ENCODE data around the gene PLAAT4. TPM values are rescaled to one million over a fixed set of nuclear protein-coding genes. Genes with fewer than 3 reads are reported as not detected.

The PLAAT4 gene, protein sequence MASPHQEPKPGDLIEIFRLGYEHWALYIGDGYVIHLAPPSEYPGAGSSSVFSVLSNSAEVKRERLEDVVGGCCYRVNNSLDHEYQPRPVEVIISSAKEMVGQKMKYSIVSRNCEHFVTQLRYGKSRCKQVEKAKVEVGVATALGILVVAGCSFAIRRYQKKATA
- total RNA-seq (2014; rRNA removed; shearing (Covaris generic)) = 0.18 and 0.38 TPM in 2 replicates

- DNase-seq = peak in 1 of 2 experiments; percentile 15
- Histone ChIP-seq H3K36me3 (no peaks in the 10 kb centered on the region), H3K27me3 (no peaks in the 10 kb centered on the region), H3K9me3 (replicated peaks) (no peaks in the 10 kb centered on the region), H3K4me1 (no peaks in the 10 kb centered on the region), H3K4me3 (no peak within 1 kb of the TSS), H3K27ac (no peak within 1 kb of the TSS)
Observed at GRCh38 chr11:63536669-63537292, at the start of gene PLAAT4. Gene PLAAT4, plus strand, starts transcription at chr11:63536808. Its CDS starts 61 bp downstream, at chr11:63536869.

GRCh38 chr11:63488789-63489188 is 47.8 kb upstream of the PLAAT4 start:
- Histone ChIP-seq H3K27me3 (no peaks in the 10 kb centered on the region), H3K27ac (no peak overlapping the region), H3K9me3 (replicated peaks) (peaks cover 9% of the 10 kb centered on the region; the same call in 1 of the 2 replicates), H3K4me1 (peaks cover 12% of the 10 kb centered on the region), H3K36me3 (no peaks in the 10 kb centered on the region), H3K4me3 (no peak overlapping the region)
- DNase-seq = no peak

GRCh38 chr11:63489879-63490278 is 46.7 kb upstream of the PLAAT4 start:
- Histone ChIP-seq H3K27ac (peak overlapping the region; percentile 57), H3K4me3 (no peak overlapping the region), H3K4me1 (peaks cover 17% of the 10 kb centered on the region), H3K36me3 (no peaks in the 10 kb centered on the region), H3K27me3 (no peaks in the 10 kb centered on the region), H3K9me3 (replicated peaks) (peaks cover 9% of the 10 kb centered on the region; the same call in 1 of the 2 replicates)
- DNase-seq = peak; percentile 83 to 91

- Histone ChIP-seq H3K4me1 (peaks cover 23% of the 10 kb centered on the region), H3K4me3 (no peak within 1 kb of the TSS), H3K9me3 (replicated peaks) (peaks cover 4% of the 10 kb centered on the region; the same call in 1 of the 2 replicates), H3K27me3 (no peaks in the 10 kb centered on the region), H3K27ac (peak within 1 kb of the TSS; percentile 57; the same call in 1 of the 2 replicates), H3K36me3 (no peaks in the 10 kb centered on the region)
- no peak for DNase-seq
Observed at GRCh38 chr11:63490551-63491239, 45.9 kb upstream of the PLAAT4 start, which contains the start of gene PLAAT5. Gene PLAAT5, minus strand, starts transcription at chr11:63491167. Its CDS starts 133 bp downstream, at chr11:63491034.

DNA sequence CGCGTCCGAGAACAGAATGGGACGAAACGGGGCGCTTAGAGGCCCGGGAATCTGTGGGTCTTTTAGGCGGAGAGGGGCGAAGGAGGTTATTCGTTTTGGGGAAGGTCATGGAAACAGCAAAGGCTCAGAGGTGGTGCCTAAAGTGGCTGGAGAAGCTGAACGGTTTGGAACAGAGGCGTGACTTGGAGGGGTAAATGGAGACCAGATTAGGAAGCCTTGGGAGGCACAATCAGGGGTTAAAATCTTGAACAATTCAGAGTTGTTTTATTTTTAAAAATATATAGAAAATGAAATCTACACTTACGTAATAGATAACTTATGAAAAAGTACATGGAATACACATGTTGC is 45.4 kb upstream of the PLAAT4 start:
- no peaks in the 10 kb centered on the region for H3K27me3 ChIP-seq
- no peak for DNase-seq
- no peak overlapping the region for H3K27ac ChIP-seq

DNA sequence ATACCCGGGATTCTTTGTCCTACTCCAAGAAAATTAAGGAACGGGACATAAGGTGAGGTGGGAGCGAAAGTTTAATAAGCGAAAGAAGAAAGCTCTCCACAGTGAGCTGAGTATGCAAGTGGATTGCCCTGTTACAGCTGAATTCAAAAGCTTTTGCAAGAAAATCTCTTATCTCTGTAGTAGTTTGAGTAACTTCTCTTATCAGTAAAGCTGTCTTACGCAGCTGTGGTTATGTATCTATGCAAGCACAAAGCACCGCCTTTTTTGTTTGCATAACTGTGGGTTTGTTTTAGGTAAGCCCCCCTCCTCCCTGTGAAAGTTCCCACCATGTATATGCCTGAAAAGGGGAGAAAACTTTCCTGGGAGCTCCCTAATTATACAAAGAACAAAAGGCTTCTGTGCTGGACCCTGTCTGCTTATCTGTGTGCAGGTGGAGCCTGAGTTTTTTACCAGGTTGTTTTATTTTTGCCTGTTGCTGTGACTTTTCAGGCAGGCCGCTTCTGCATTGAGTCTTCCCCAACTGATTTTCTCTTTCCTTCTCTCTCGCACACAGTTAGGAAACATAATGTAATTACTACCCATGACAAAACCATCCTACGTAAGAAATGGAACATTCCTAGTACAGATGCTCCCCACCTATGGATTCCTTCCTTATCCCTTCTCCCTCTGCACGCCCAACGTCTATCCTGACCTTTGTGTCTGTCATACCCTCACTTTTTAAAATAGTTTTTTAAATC is 44.8 kb upstream of the PLAAT4 start:
- no peaks in the 10 kb centered on the region for H3K27me3 ChIP-seq
- H3K4me1 ChIP-seq = peaks cover 23% of the 10 kb centered on the region
- H3K27ac ChIP-seq = no peak overlapping the region
- H3K36me3 ChIP-seq = no peaks in the 10 kb centered on the region
- no peak overlapping the region for H3K4me3 ChIP-seq
- H3K9me3 ChIP-seq (replicated peaks) = no peaks in the 10 kb centered on the region
- DNase-seq = peak in 1 of 2 experiments; percentile 22

More for the DNA sequence above, 45.4 kb upstream of the PLAAT4 start:
- Histone ChIP-seq H3K36me3 (no peaks in the 10 kb centered on the region), H3K4me3 (no peak overlapping the region), H3K9me3 (replicated peaks) (no peaks in the 10 kb centered on the region), H3K4me1 (peaks cover 23% of the 10 kb centered on the region)

DNA sequence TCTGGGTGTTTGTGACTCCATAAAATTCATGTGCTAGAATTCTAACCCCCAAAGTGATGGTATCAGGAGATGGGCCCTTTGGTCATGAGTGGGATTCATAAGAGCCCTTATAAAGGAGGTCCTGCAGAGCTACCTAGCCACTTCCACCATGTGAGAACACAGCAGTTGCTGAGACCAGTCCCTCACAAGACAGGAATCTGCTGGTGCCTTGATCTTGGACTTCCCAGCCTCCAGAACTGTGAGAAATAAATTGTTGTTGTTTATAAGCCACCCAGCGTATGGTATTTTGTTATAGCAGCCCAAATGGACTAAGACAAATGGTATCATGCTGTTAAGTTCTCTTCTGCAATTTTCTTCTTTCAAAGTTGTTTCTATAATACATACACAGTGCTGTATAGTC is 44.2 kb upstream of the PLAAT4 start:
- Histone ChIP-seq H3K27me3 (no peaks in the 10 kb centered on the region), H3K36me3 (no peaks in the 10 kb centered on the region), H3K4me3 (no peak overlapping the region), H3K27ac (no peak overlapping the region), H3K9me3 (replicated peaks) (peaks cover 3% of the 10 kb centered on the region; the same call in 1 of the 2 replicates), H3K4me1 (peaks cover 23% of the 10 kb centered on the region)
- no peak for DNase-seq

DNA sequence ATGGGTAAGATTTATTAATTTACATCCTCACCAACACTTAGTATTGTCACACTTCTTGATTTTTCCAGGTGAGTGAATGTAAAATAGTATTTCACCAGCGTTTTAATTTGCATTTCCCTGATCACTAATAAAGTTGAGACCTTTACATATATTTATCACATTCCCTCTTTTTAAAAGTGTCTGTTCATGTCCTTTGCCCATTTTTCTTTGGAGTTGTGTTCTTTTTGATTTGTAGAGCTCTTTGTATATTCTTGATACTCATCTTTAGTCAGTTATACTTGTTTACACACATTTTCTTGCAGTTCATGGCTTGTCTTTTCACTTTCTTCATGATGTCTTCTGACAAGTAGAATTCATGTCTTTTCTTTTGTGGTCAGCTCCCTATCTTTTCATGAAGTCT is 43.5 kb upstream of the PLAAT4 start:
- peaks cover 23% of the 10 kb centered on the region for H3K4me1 ChIP-seq
- H3K36me3 ChIP-seq = no peaks in the 10 kb centered on the region
- H3K27ac ChIP-seq = no peak overlapping the region
- peaks cover 3% of the 10 kb centered on the region; the same call in 1 of the 2 replicates for H3K9me3 ChIP-seq (replicated peaks)
- no peaks in the 10 kb centered on the region for H3K27me3 ChIP-seq
- no peak overlapping the region for H3K4me3 ChIP-seq
- no peak for DNase-seq

GRCh38 chr11:63494975-63495374 is 41.6 kb upstream of the PLAAT4 start:
- peak overlapping the region; percentile 8; the same call in 1 of the 2 replicates for H3K4me3 ChIP-seq
- H3K27ac ChIP-seq = no peak overlapping the region
- H3K36me3 ChIP-seq = no peaks in the 10 kb centered on the region
- no peaks in the 10 kb centered on the region for H3K27me3 ChIP-seq
- peak; percentile 45 to 64 for DNase-seq
- H3K9me3 ChIP-seq (replicated peaks) = peaks cover 4% of the 10 kb centered on the region
- H3K4me1 ChIP-seq = peaks cover 16% of the 10 kb centered on the region

DNA sequence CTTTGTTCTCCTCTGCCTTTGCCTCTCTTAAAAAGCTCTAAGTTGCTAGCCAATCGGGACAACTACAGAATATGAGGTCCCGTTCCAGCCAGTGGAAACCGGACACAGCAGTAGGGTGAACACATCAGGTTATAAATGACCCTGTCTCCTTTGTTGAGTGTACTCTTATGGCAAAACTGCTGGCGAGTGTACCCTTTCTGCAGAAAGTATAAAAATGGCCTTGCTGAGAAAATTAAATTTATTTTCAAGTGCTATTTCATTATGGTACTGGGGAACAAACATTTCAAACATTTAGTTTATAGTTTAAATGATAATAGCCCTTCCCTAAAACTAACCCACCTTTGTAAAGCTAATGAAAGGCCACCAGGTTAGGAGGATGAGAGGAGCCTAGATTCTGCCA is 36.7 kb upstream of the PLAAT4 start:
- Histone ChIP-seq H3K27me3 (no peaks in the 10 kb centered on the region), H3K36me3 (no peaks in the 10 kb centered on the region), H3K4me1 (peaks cover 6% of the 10 kb centered on the region), H3K4me3 (no peak overlapping the region), H3K9me3 (replicated peaks) (peaks cover 8% of the 10 kb centered on the region), H3K27ac (no peak overlapping the region)
- no peak for DNase-seq

GRCh38 chr11:63501236-63501635 is 35.4 kb upstream of the PLAAT4 start:
- H3K9me3 ChIP-seq (replicated peaks) = peaks cover 8% of the 10 kb centered on the region
- H3K27me3 ChIP-seq = no peaks in the 10 kb centered on the region
- H3K4me3 ChIP-seq = no peak overlapping the region
- H3K4me1 ChIP-seq = no peaks in the 10 kb centered on the region; the same call in 1 of the 2 replicates
- DNase-seq = no peak
- no peak overlapping the region for H3K27ac ChIP-seq
- H3K36me3 ChIP-seq = no peaks in the 10 kb centered on the region

GRCh38 chr11:63502252-63502820 is 34.3 kb upstream of the PLAAT4 start:
- no peak overlapping the region for H3K4me3 ChIP-seq
- no peaks in the 10 kb centered on the region for H3K36me3 ChIP-seq
- no peaks in the 10 kb centered on the region; the same call in 1 of the 2 replicates for H3K4me1 ChIP-seq
- peaks cover 6% of the 10 kb centered on the region for H3K9me3 ChIP-seq (replicated peaks)
- no peak for DNase-seq
- no peaks in the 10 kb centered on the region for H3K27me3 ChIP-seq
- no peak overlapping the region for H3K27ac ChIP-seq

- peaks cover 5% of the 10 kb centered on the region; the same call in 1 of the 2 replicates for H3K9me3 ChIP-seq (replicated peaks)
- no peak overlapping the region for H3K4me3 ChIP-seq
- DNase-seq = no peak
- no peak overlapping the region for H3K27ac ChIP-seq
- H3K4me1 ChIP-seq = no peaks in the 10 kb centered on the region; the same call in 1 of the 2 replicates
- H3K27me3 ChIP-seq = no peaks in the 10 kb centered on the region
- no peaks in the 10 kb centered on the region for H3K36me3 ChIP-seq
Observed at GRCh38 chr11:63503492-63503891, 33.1 kb upstream of the PLAAT4 start.

DNA sequence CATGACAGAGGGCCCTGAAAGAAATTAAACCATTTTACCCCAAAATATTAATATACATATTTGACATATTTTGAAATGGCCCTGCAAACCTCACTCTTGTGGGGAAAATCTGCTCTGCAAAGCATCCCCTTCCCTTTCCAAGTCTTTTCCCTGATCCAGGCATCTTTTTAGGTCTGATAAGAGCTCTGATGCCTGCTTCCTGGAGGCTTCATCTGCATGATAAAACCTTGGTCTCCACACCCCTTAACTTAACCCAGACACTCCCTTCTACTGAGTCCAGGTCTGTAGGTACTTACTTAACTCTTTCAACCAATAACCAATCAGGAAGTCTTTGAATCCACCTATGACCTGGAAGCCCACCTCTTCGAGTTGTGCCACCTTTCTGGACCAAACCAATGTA is 32.6 kb upstream of the PLAAT4 start:
- Histone ChIP-seq H3K9me3 (replicated peaks) (peaks cover 5% of the 10 kb centered on the region; the same call in 1 of the 2 replicates), H3K27ac (no peak overlapping the region), H3K27me3 (no peaks in the 10 kb centered on the region), H3K36me3 (no peaks in the 10 kb centered on the region), H3K4me3 (no peak overlapping the region), H3K4me1 (no peaks in the 10 kb centered on the region; the same call in 1 of the 2 replicates)
- DNase-seq = no peak

Measured in SJCRH30 (cell line).